Fibroblast of pulmonary artery (primary cell): ENCODE data around the gene KLF7.

Experiments
- DNase-seq: peaks from one replicate; pipeline ENCODE4 v3.0.0-alpha.2; 2010; ENCODE audit warnings: low read depth
- H3K4me3 ChIP-seq: replicated peaks from 2 replicates; pipeline ENCODE4 v1.5.1; 2011; ENCODE audit warnings: low read depth, mild to moderate bottlenecking, control low read depth, low read length, moderate library complexity
- TF ChIP-seq, protein P1 (sequence below): IDR thresholded peaks from 2 replicates; pipeline ENCODE4 v1.5.1; 2011; ENCODE audit warnings: mild to moderate bottlenecking, control low read depth, low read length, inconsistent platforms; ENCODE audit errors: missing control alignments

The KLF7 gene

DNA sequence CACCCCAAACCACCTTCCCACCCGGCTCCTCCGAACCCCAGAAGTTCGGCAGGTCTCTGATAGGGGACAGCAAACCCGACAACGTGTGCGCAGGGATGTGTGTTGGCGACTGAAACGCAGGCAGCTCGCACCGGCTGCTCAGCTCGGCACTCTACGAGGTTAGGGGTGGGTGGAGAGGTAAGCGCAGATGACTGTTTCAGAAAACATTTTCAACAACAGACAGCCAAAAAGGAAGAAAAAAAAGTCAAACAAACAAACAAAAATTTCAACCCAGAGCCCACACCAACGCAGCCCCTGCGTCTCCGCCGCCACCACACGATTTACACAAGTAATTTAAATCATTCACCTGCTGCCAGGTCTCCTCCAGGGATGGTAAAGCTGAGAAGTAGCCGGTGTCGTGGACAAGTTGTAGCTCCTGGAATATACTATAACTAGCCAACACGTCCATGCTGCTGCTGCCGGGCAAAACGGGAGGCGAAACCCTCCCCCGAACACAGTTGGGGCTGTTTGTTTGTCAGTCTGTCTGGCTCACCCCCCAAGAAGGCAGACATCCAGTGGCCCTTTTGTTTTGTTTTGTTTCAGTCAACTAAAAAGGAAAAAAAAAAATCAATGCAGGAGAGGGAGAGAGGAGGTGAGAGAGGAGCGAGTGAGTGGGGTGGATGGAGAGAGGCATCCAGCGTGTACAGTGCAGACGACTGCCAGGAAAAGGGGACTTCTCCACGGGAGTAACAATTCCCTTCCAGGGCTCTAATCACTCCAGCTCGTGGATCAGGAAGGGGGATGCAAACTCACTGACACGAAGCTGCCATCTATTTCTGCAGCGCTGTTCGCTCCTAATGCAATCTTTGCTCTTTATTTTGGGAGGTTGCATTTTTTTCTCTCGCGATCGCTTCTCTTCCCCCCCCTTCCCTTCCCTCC, at the start of gene KLF7:
Gene KLF7 (minus strand): TSS at position 828 of the 918 bp plus-strand sequence. CDS start 380 bp downstream, at position 448.
- TF ChIP-seq, protein P1, sequence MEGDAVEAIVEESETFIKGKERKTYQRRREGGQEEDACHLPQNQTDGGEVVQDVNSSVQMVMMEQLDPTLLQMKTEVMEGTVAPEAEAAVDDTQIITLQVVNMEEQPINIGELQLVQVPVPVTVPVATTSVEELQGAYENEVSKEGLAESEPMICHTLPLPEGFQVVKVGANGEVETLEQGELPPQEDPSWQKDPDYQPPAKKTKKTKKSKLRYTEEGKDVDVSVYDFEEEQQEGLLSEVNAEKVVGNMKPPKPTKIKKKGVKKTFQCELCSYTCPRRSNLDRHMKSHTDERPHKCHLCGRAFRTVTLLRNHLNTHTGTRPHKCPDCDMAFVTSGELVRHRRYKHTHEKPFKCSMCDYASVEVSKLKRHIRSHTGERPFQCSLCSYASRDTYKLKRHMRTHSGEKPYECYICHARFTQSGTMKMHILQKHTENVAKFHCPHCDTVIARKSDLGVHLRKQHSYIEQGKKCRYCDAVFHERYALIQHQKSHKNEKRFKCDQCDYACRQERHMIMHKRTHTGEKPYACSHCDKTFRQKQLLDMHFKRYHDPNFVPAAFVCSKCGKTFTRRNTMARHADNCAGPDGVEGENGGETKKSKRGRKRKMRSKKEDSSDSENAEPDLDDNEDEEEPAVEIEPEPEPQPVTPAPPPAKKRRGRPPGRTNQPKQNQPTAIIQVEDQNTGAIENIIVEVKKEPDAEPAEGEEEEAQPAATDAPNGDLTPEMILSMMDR, result no peak
- peak; percentile 58 for DNase-seq
- H3K4me3 ChIP-seq, result peak within 1 kb of the TSS; percentile 91

DNA sequence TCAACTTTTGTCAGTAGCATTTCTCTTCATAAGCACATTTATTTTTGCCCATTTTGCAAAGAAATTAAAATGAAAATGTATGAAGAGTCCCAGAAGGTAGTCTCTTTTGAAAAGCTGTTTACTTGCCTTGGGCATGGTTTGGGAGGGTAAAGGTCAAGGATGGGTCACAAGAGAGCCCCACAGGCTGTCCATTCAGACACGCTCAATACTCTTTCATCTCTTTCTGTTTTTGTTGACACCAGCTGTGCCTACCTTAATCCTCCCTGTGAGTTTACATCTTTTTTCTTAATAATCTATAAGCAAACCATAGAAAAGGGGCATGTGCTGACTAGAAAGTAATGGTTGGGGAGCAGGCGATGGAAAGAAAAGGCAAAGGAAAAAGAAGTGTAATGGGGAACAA, 49.6 kb upstream of the KLF7 start:
- DNase-seq, result no peak
- H3K4me3 ChIP-seq, result no peak overlapping the region
- TF ChIP-seq, protein P1, result no peak

DNA sequence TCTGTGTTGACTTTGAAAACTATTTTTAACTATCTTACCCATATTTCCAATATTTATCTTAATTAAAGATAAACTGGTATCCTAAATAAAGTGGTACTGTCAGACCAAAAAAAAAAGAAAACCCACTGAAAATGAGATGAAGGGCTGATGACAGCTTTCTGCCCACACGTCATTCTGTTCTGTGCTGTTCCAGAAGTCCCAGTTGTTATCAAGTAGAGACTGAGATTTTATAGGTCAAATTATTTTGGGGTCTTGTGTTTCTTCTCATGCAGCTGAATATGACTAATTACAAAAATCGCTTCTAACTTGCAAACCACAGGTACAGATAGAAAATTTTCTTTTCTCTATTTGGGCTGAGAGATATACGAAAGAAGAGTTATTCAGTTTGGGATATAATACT, 48.7 kb upstream of the KLF7 start:
- no peak for DNase-seq
- H3K4me3 ChIP-seq, result no peak overlapping the region
- TF ChIP-seq, protein P1, result no peak

DNA sequence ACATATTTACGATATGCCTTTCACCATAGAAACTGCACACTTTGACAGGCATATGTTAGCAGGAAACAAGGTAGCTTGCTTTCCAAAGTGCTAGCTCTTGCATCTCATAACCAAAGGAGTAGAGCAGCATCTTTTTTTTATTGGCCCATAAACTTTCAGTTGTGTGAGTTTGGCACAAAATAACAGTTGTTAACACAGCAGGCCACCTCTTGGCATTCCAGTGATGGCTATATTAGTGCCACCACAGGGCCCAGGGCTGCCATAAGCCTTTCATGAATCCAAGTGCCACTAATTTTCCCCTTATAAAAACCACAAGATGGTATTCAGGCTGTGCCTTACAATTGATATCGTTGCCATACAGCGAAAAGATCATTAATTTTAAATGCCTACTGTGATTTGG, 40.3 kb upstream of the KLF7 start:
- TF ChIP-seq, protein P1, result no peak
- DNase-seq, result no peak
- H3K4me3 ChIP-seq, result no peak overlapping the region

DNA sequence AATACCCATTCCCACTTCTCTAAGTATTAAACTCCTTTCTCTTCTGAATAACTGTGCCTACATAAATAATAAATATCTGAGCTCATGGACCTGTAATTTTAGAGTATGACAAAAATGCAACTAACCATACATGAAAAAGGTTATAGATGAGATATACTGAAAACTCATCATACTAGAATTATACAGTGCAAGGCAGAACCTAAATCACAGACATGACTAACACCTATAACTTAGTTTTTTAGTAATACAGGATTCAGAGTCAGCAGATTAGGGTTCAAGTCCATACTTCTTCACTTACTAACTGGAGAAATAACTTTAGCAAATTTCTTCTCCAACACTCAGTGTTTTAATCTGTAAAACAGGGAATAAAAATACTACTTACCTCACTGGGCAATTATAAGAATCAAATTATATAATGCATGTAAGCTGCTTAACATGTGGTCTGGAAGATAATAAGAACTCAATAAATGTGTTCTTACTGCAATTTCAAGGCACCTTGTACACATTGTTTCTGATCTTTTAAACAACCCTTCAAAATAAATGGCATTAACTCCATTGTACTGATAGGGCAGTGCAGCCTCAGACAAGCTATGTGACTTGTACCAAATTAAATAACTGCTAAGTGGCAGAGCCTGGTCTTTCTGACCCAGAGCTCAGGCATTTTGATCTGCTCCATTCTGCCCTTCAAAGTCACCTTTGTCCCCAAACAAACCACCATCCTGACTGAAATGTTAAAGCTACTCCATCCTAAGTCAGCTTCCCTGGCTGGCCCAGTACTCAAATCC, 39.6 kb upstream of the KLF7 start:
- DNase-seq, result no peak
- no peak overlapping the region for H3K4me3 ChIP-seq
- TF ChIP-seq, protein P1, result no peak

DNA sequence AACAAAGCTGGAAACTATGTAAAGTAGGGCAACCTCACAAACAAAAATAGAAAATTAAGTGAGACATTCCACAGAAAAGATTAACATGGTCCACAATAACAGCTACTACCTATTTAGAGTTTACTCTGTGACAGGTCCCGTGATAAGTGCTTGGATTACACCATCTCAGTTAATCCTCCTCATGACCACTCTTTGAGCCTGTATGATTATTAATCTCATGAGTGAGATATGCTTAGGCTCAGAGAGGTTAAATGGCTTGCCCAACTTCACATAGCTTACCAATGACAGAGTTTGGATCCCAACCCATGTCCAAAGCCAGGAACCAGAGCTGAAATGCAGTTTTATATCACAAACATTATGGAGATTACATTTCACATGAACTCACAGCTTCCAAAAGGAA, 37.3 kb upstream of the KLF7 start:
- TF ChIP-seq, protein P1, result no peak
- no peak for DNase-seq
- H3K4me3 ChIP-seq, result no peak overlapping the region
